ENCODE data around the gene ERGIC3. TPM values are rescaled to one million over a fixed set of nuclear protein-coding genes. Genes with fewer than 3 reads are reported as not detected.

The ERGIC3 gene
- total and polyA plus RNA-seq, 2 of the 13 experiments (the other 11 are each of a cell fraction or from before 2014, with no cell fraction given), result 407 to 670 TPM

GRCh38 chr20:35541783-35542662, at the start of gene ERGIC3 (continued):
- peak; percentile 23; the same call in 1 of the 2 replicates for TF ChIP-seq KLF11 (CRISPR knock-in tag; IDR thresholded peaks at IDR 0.05)
- no peak for TF ChIP-seq HNRNPUL1 (IDR thresholded peaks at IDR 0.05; ENCODE audit: low read depth, low read length)
- no peak for TF ChIP-seq EP300 (IDR thresholded peaks at IDR 0.05; ENCODE audit: low read depth in 2 of 2, low read length in 2 of 2)
- no peak; the same call in 1 of the 2 replicates for TF ChIP-seq EP300 (CRISPR knock-in tag; IDR thresholded peaks at IDR 0.05; ENCODE audit: borderline replicate concordance)
- TF ChIP-seq ZFP41 (CRISPR knock-in tag; IDR thresholded peaks at IDR 0.05; ENCODE audit: borderline replicate concordance), result no peak
- TF ChIP-seq CENPT (CRISPR knock-in tag; IDR thresholded peaks at IDR 0.05; ENCODE audit: low read depth), result no peak; the same call in 1 of the 2 replicates

- Histone ChIP-seq H3K4me1 (ENCODE audit: insufficient read depth, low read length) (no peaks in the 10 kb centered on the region), H3K9me3 (ENCODE audit: low read length) (no peaks in the 10 kb centered on the region), H3K36me3 (replicated peaks in 1 of 2; ENCODE audit: control insufficient read depth in 1 of 2, insufficient read depth in 2 of 2, low read length in 2 of 2) (peaks cover 73 to 91% of the 10 kb centered on the region in 2 experiments), H3K9ac (ENCODE audit: insufficient read depth, low read depth, low read length) (no peak overlapping the region), H3K4me2 (ENCODE audit: low read depth, low read length) (no peak overlapping the region), H4K20me1 (ENCODE audit: insufficient read depth, low read length) (no peaks in the 10 kb centered on the region), H3K79me2 (ENCODE audit: insufficient read depth, low read length) (no peaks in the 10 kb centered on the region), H3K27ac (ENCODE audit: extremely low read length, insufficient read depth, low read length) (no peak overlapping the region), H3K4me3 (replicated peaks in 1 of 3; ENCODE audit: insufficient read depth in 1 of 3, low read depth in 2 of 3, low read length in 3 of 3) (no peak overlapping the region), H2AFZ (ENCODE audit: low read length) (no peak overlapping the region), H3K27me3 (ENCODE audit: control insufficient read depth in 1 of 2, insufficient read depth in 2 of 2, low read length in 2 of 2) (no peaks in the 10 kb centered on the region)
- no peak for DNase-seq (ENCODE audit: low spot score)
- in situ Hi-C loops (cut with HindIII; ENCODE audit: extremely low pct_ligation_motif_present, low pct_unique_long_range_greater_than_20kb) (no loop called here), intact Hi-C loops (cut with micrococcal nuclease; ENCODE audit: unreplicated experiment) (no loop called here)
- no TSS peak for BruUV-seq (replicated peaks)
- no peak for ATAC-seq
- ChIA-PET CTCF (ENCODE audit: low intra/inter-chr PET ratio, low total read pairs) (no interaction called here), POLR2A (no interaction called here)
- no peak for FAIRE-seq
- 98% methylated on average over 6 of the region's 6 CpGs for WGBS (ENCODE audit: low lambda C conversion rate)
- TF ChIP-seq CEBPB (IDR thresholded peaks at IDR 0.05; ENCODE audit: borderline replicate concordance, low read depth, low read length) (peak; percentile 29; the same call in 1 of the 2 replicates), ZNF614 (CRISPR knock-in tag; IDR thresholded peaks at IDR 0.05; ENCODE audit: borderline replicate concordance) (no peak)
Measured at GRCh38 chr20:35492352-35492751, 49.5 kb upstream of the ERGIC3 start.
